Activated naive CD4-positive, alpha-beta T cell treated with anti-CD3 and anti-CD28 coated beads for 36 hours (primary cell): Measurements from ENCODE around the gene PRB4. TPM values are rescaled to one million over a fixed set of nuclear protein-coding genes. Genes with fewer than 3 reads are reported as not detected.

Source experiments
- total RNA-seq, 2 experiments: library from RNA; stranded (reverse); gene quantifications; one replicate each; pipeline ENCODE4 v1.2.3, GENCODE V29; 2021

Gene PRB4
- total RNA-seq, 2 experiments from 2014 or later, result not detected

Other genes with a start within 250 kb of the PRB4 start
- gene TAS2R46, start 248.1 kb downstream of the PRB4 start, total RNA-seq, result under 1 TPM; 0.27 to 0.31 TPM
- under 1 TPM in 1 of 2 experiments, not detected in 1; 0.26 TPM for gene TAS2R43, start 218.1 kb downstream of the PRB4 start, total RNA-seq
- 1 to 10 TPM; 1.5 to 1.6 TPM for gene TAS2R30, start 175.8 kb downstream of the PRB4 start, total RNA-seq
- 1 to 10 TPM; 5.0 to 5.6 TPM for gene SMIM10L1, start 139.2 kb downstream of the PRB4 start, total RNA-seq
- not detected for gene TAS2R42, start 123.5 kb downstream of the PRB4 start, total RNA-seq
- not detected for gene PRB3, start 40.7 kb downstream of the PRB4 start, total RNA-seq
- not detected for gene PRB2, start 85.1 kb upstream of the PRB4 start, total RNA-seq